ENCODE measurements around the gene XRCC2. TPM values are rescaled to one million over a fixed set of nuclear protein-coding genes. Genes with fewer than 3 reads are reported as not detected.

Gene XRCC2
- total and polyA plus RNA-seq, 2 of the 8 experiments (the other 6 are each of a cell fraction or from before 2014, with no cell fraction given) = 14.6 to 34.0 TPM

GRCh38 chr7:152683297-152683696 is 7.4 kb upstream of the XRCC2 start:
- H4K91ac ChIP-seq (replicated peaks; ENCODE audit: insufficient read length, low read length) = no peak overlapping the region
- no peak for DNase-seq (ENCODE audit: low read depth in 1 of 2, low spot score in 2 of 2)

More at GRCh38 chr7:152683297-152683696, 7.4 kb upstream of the XRCC2 start:
- no peak overlapping the region for H3K23ac ChIP-seq (ENCODE audit: insufficient read length)
- H3K27ac ChIP-seq (ENCODE audit: low read depth, low read length) = no peak overlapping the region
- H2BK120ac ChIP-seq (replicated peaks; ENCODE audit: low read depth, low read length) = no peak overlapping the region
- ChIA-PET CTCF (ENCODE audit: partially characterized antibody) (no interaction called here), POLR2A (ENCODE audit: partially characterized antibody) (no interaction called here)
- no peak overlapping the region for H2AFZ ChIP-seq (ENCODE audit: low read length)
- no peak overlapping the region for H2BK20ac ChIP-seq (ENCODE audit: low read length)
- FAIRE-seq = no peak
- no peak overlapping the region for H4K8ac ChIP-seq (ENCODE audit: extremely low read depth, insufficient read depth, low read length)
- no peak overlapping the region for H3K4me3 ChIP-seq (ENCODE audit: extremely low read depth in 1 of 4, insufficient read depth in 2 of 4, low read depth in 3 of 4, low read length in 4 of 4)
- H3K4ac ChIP-seq (replicated peaks; ENCODE audit: insufficient read length, low read depth, low read length) = no peak overlapping the region
- no peak overlapping the region for H3K56ac ChIP-seq (replicated peaks; ENCODE audit: insufficient read length, low read depth, low read length)
- H4K5ac ChIP-seq (ENCODE audit: insufficient read length, low read depth, low read length) = no peak overlapping the region
- no peak overlapping the region for H3K14ac ChIP-seq (ENCODE audit: insufficient read length)
- H2BK5ac ChIP-seq (ENCODE audit: low read depth, low read length) = no peak overlapping the region
- H4K20me1 ChIP-seq (replicated peaks in 1 of 2; ENCODE audit: control insufficient read depth in 1 of 2, insufficient read depth in 2 of 2, low read length in 2 of 2) = no peaks in the 10 kb centered on the region
- H3K4me2 ChIP-seq (ENCODE audit: insufficient read depth in 1 of 2, low read depth in 2 of 2, low read length in 2 of 2) = no peak overlapping the region
- H3K79me2 ChIP-seq (ENCODE audit: control insufficient read depth in 1 of 2, insufficient read depth in 2 of 2, low read length in 2 of 2) = no peaks in the 10 kb centered on the region
- H3K18ac ChIP-seq (ENCODE audit: extremely low read depth, low read length) = no peak overlapping the region; the same call in 1 of the 2 replicates
- H3K9ac ChIP-seq (replicated peaks in 1 of 4; ENCODE audit: extremely low read depth in 1 of 4, low read depth in 3 of 4, low read length in 3 of 4) = no peak overlapping the region
- 0 out of 2 replicates have a peak, but pooled peaks cover 2% of the 10 kb centered on the region for H3K23me2 ChIP-seq (ENCODE audit: low read depth, low read length)
- no peaks in the 10 kb centered on the region for H3K4me1 ChIP-seq (replicated peaks in 1 of 4; ENCODE audit: control insufficient read depth in 3 of 4, insufficient read depth in 4 of 4, low read length in 3 of 4)
- H3K9me3 ChIP-seq (ENCODE audit: insufficient read depth in 2 of 2, low read depth in 1 of 2, low read length in 1 of 2) = no peaks in the 10 kb centered on the region
- H2BK12ac ChIP-seq (ENCODE audit: low read depth, low read length) = no peak overlapping the region
- H3K36me3 ChIP-seq (ENCODE audit: control insufficient read depth in 2 of 4, insufficient read depth in 4 of 4, low read length in 3 of 4) = no peaks in the 10 kb centered on the region
- H3K79me1 ChIP-seq (ENCODE audit: low read depth, low read length) = no peaks in the 10 kb centered on the region
- H3K27me3 ChIP-seq (replicated peaks in 1 of 4; ENCODE audit: control insufficient read depth in 3 of 4, extremely low read depth in 1 of 4, insufficient read depth in 3 of 4, low read length in 3 of 4) = no peaks in the 10 kb centered on the region
- 88% methylated on average over 10 of the region's 12 CpGs; no CpG with 5 or more reads in 1 of the 2 experiments for WGBS, 2 experiments (ENCODE audit: extremely low coverage in 1 of 2, insufficient coverage in 1 of 2, insufficient read length in 1 of 2, insufficient replicate concordance in 2 of 2, low coverage in 1 of 2, low lambda C conversion rate in 2 of 2, missing lambda C conversion rate in 1 of 2)
- H2BK15ac ChIP-seq (ENCODE audit: low read length) = no peak overlapping the region
- no peak overlapping the region for H2AK5ac ChIP-seq (ENCODE audit: low read depth, low read length)
- TF ChIP-seq JUND (IDR thresholded peaks at IDR 0.05; ENCODE audit: low read length) (no peak), HDAC2 (IDR thresholded peaks at IDR 0.05; ENCODE audit: borderline replicate concordance in 1 of 2, low read depth in 2 of 2, low read length in 2 of 2) (no peak), SIN3A (conservative IDR thresholded peaks at IDR 0.05 in 1 of 2, IDR thresholded peaks at IDR 0.05 in 1 of 2; ENCODE audit: low read depth in 1 of 2, low read length in 2 of 2) (no peak), ASH2L (IDR thresholded peaks at IDR 0.05; ENCODE audit: low read length) (no peak), EP300 (IDR thresholded peaks at IDR 0.05; ENCODE audit: borderline replicate concordance in 1 of 2, low read depth in 2 of 2, low read length in 2 of 2) (no peak), POLR2AphosphoS5 (IDR thresholded peaks at IDR 0.05; ENCODE audit: low read depth, low read length) (no peak), SIRT6 (IDR thresholded peaks at IDR 0.05; ENCODE audit: low read length) (no peak), YY1 (IDR thresholded peaks at IDR 0.05; ENCODE audit: low read depth, low read length) (no peak)

All from H1 (cell line).